GM23338 (cell line): ENCODE results near the gene GKN1. TPM values are rescaled to one million over a fixed set of nuclear protein-coding genes. Genes with fewer than 3 reads are reported as not detected.

Experiments
- ATAC-seq: fragments of 200-7000 bp; cut with Tn5 transposase; 3 replicates; pipeline ENCODE4 v1.9.1; 2020
- DNase-seq: peaks from one replicate; pipeline ENCODE4 v3.0.0-alpha.2; 2015; ENCODE audit warnings: low spot score
- H2AFZ ChIP-seq: fragments of 200-600 bp; sonication (generic); 2 replicates; pipeline ENCODE4 v1.8.0; 2016; ENCODE audit warnings: antibody characterized with exemption, mild to moderate bottlenecking, moderate library complexity
- H3F3A ChIP-seq: fragments of 200-600 bp; sonication (generic); replicated peaks from 2 replicates; pipeline ENCODE4 v1.8.0; 2017; ENCODE audit warnings: antibody characterized with exemption, mixed run types, low read depth
- H3K27ac ChIP-seq: fragments of 200-600 bp; sonication (generic); 2 replicates; pipeline ENCODE4 v1.6.1; 2016; ENCODE audit warnings: low read depth
- H3K27me3 ChIP-seq: fragments of 200-600 bp; sonication (generic); 2 replicates; pipeline ENCODE4 v1.8.0; 2016; ENCODE audit warnings: mild to moderate bottlenecking, mixed run types, moderate library complexity; ENCODE audit not compliant: insufficient read depth
- H3K36me3 ChIP-seq: fragments of 200-600 bp; sonication (generic); 2 replicates; pipeline ENCODE4 v1.8.0; 2016; ENCODE audit warnings: mild to moderate bottlenecking; ENCODE audit not compliant: insufficient read depth
- H3K4me1 ChIP-seq: fragments of 200-600 bp; sonication (generic); 2 replicates; pipeline ENCODE4 v1.8.0; 2016; ENCODE audit warnings: mild to moderate bottlenecking, moderate library complexity; ENCODE audit not compliant: insufficient read depth
- H3K4me2 ChIP-seq: fragments of 200-600 bp; sonication (generic); 2 replicates; pipeline ENCODE4 v1.7.1; 2017; ENCODE audit warnings: mixed run types
- H3K4me3 ChIP-seq: fragments of 200-600 bp; sonication (generic); 2 replicates; pipeline ENCODE4 v1.6.1; 2016; ENCODE audit warnings: mixed run types
- H3K79me2 ChIP-seq: fragments of 200-600 bp; sonication (generic); replicated peaks from 2 replicates; pipeline ENCODE4 v1.8.0; 2017; ENCODE audit warnings: mild to moderate bottlenecking; ENCODE audit not compliant: insufficient read depth
- H3K9me2 ChIP-seq: fragments of 200-600 bp; sonication (generic); 2 replicates; pipeline ENCODE4 v1.8.0; 2017; ENCODE audit not compliant: insufficient read depth
- H4K20me1 ChIP-seq: fragments of 200-600 bp; sonication (generic); replicated peaks from 2 replicates; pipeline ENCODE4 v1.8.0; 2017; ENCODE audit warnings: mild to moderate bottlenecking; ENCODE audit not compliant: insufficient read depth
- H3K27ac Mint-ChIP-seq: 2 replicates; pipeline ENCODE4 v1.8.0; 2020; ENCODE audit warnings: inconsistent platforms, mild to moderate bottlenecking, moderate library complexity, mixed read lengths
- H3K27me3 Mint-ChIP-seq: 3 replicates; pipeline ENCODE4 v1.8.0; 2022; ENCODE audit warnings: low read depth, mild to moderate bottlenecking, moderate library complexity, mixed read lengths, inconsistent platforms; ENCODE audit not compliant: insufficient read depth, poor library complexity
- H3K36me3 Mint-ChIP-seq: 3 replicates; pipeline ENCODE4 v1.8.0; 2021; ENCODE audit warnings: low read depth, mild to moderate bottlenecking, inconsistent platforms, moderate library complexity, mixed read lengths
- H3K4me1 Mint-ChIP-seq: 3 replicates; pipeline ENCODE4 v1.8.0; 2020; ENCODE audit warnings: mild to moderate bottlenecking, inconsistent platforms, mixed read lengths
- H3K4me3 Mint-ChIP-seq: 3 replicates; pipeline ENCODE4 v1.8.0; 2021; ENCODE audit warnings: moderate library complexity, mild to moderate bottlenecking, inconsistent platforms, mixed read lengths
- H3K9me3 Mint-ChIP-seq: 3 replicates; pipeline ENCODE4 v1.8.0; 2020; ENCODE audit warnings: moderate library complexity, mild to moderate bottlenecking, inconsistent platforms, mixed read lengths
- CREB1 ChIP-seq: fragments of 250-450 bp; sonication (Bioruptor Pico); IDR thresholded peaks from 2 replicates; pipeline ENCODE4 v1.5.0; 2020; ENCODE audit warnings: low read depth, mild to moderate bottlenecking, moderate library complexity
- EZH2 ChIP-seq: fragments of 200-600 bp; sonication (generic); IDR thresholded peaks from one replicate; pipeline ENCODE4 v1.8.0; 2017; ENCODE audit warnings: antibody characterized with exemption, mild to moderate bottlenecking, low read depth; ENCODE audit not compliant: unreplicated experiment
- EZH2phosphoT487 ChIP-seq: fragments of 200-600 bp; sonication (generic); IDR thresholded peaks from one replicate; pipeline ENCODE4 v1.8.1; 2018; ENCODE audit warnings: antibody characterized with exemption; ENCODE audit not compliant: unreplicated experiment
- POLR2AphosphoS5 ChIP-seq: IDR thresholded peaks from 2 replicates; pipeline ENCODE4 v1.6.1; 2016; ENCODE audit warnings: antibody characterized with exemption, low read depth
- STAT1 ChIP-seq: IDR thresholded peaks from one replicate; pipeline ENCODE4 v1.6.1; 2016; ENCODE audit warnings: antibody characterized with exemption; ENCODE audit not compliant: unreplicated experiment
- ZNF331 ChIP-seq: fragments of 250-450 bp; sonication (Bioruptor Pico); IDR thresholded peaks from 2 replicates; pipeline ENCODE4 v1.5.0; 2020; ENCODE audit warnings: low read depth, mild to moderate bottlenecking, moderate library complexity
- polyA plus RNA-seq: library from polyadenylated mRNA; unstranded; fragments of >200 nt; fragmentation: Nextera tagmentation; extraction: Ambion mirVana; gene quantifications from 2 replicates; pipeline ENCODE4 v1.2.1, GENCODE V29; 2016
- total RNA-seq: library from RNA; depleted of rRNA; stranded (reverse); fragments of >200 nt; shearing (Covaris generic); gene quantifications from 2 replicates; pipeline ENCODE4 v1.2.3, GENCODE V29; 2014
- TF ChIP-seq, protein P1 (sequence below): fragments of 250-450 bp; sonication (Bioruptor Pico); IDR thresholded peaks from 2 replicates; pipeline ENCODE4 v1.5.0; 2020; ENCODE audit warnings: mild to moderate bottlenecking, moderate library complexity
- TF ChIP-seq, protein P2 (sequence below), 2 experiments: fragments of 200-600 bp in 1 of 2; sonication (generic) in 1 of 2; conservative IDR thresholded peaks; 2 replicates each; pipeline versions ENCODE4 v1.5.1 to v1.6.1; 2016 to 2017; ENCODE audit warnings: antibody characterized with exemption in 2 of 2, low read depth in 2 of 2, mild to moderate bottlenecking in 2 of 2, moderate library complexity in 1 of 2
- TF ChIP-seq, protein P3 (sequence below): IDR thresholded peaks from one replicate; pipeline ENCODE4 v1.6.1; 2018; ENCODE audit warnings: antibody characterized with exemption; ENCODE audit not compliant: unreplicated experiment
- TF ChIP-seq, protein P4 (sequence below): IDR thresholded peaks from 2 replicates; pipeline ENCODE4 v1.6.1; 2016; ENCODE audit warnings: antibody characterized with exemption

The GKN1 gene
- total and polyA plus RNA-seq, 2 experiments from 2014 or later, result not detected

DNA sequence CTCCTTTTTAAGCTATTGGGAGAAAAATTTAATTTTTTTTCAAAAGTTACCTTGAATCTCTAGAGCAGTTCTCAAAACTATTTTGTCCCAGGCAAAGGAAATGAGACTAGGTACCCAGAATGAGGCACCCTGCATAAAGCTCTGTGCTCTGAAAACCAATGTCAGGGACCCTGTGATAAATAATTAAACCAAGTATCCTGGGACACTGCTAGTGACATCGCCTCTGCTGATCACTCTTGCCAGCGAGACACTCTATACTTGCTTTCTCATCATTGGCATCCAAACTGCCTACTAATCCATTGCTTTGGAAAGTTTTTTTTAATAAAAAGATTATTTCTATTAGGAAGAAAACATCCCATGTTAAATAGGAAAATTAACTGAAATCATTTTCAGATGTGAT lies 1.4 kb downstream of the GKN1 start (continued):
- TF ChIP-seq, protein P1, sequence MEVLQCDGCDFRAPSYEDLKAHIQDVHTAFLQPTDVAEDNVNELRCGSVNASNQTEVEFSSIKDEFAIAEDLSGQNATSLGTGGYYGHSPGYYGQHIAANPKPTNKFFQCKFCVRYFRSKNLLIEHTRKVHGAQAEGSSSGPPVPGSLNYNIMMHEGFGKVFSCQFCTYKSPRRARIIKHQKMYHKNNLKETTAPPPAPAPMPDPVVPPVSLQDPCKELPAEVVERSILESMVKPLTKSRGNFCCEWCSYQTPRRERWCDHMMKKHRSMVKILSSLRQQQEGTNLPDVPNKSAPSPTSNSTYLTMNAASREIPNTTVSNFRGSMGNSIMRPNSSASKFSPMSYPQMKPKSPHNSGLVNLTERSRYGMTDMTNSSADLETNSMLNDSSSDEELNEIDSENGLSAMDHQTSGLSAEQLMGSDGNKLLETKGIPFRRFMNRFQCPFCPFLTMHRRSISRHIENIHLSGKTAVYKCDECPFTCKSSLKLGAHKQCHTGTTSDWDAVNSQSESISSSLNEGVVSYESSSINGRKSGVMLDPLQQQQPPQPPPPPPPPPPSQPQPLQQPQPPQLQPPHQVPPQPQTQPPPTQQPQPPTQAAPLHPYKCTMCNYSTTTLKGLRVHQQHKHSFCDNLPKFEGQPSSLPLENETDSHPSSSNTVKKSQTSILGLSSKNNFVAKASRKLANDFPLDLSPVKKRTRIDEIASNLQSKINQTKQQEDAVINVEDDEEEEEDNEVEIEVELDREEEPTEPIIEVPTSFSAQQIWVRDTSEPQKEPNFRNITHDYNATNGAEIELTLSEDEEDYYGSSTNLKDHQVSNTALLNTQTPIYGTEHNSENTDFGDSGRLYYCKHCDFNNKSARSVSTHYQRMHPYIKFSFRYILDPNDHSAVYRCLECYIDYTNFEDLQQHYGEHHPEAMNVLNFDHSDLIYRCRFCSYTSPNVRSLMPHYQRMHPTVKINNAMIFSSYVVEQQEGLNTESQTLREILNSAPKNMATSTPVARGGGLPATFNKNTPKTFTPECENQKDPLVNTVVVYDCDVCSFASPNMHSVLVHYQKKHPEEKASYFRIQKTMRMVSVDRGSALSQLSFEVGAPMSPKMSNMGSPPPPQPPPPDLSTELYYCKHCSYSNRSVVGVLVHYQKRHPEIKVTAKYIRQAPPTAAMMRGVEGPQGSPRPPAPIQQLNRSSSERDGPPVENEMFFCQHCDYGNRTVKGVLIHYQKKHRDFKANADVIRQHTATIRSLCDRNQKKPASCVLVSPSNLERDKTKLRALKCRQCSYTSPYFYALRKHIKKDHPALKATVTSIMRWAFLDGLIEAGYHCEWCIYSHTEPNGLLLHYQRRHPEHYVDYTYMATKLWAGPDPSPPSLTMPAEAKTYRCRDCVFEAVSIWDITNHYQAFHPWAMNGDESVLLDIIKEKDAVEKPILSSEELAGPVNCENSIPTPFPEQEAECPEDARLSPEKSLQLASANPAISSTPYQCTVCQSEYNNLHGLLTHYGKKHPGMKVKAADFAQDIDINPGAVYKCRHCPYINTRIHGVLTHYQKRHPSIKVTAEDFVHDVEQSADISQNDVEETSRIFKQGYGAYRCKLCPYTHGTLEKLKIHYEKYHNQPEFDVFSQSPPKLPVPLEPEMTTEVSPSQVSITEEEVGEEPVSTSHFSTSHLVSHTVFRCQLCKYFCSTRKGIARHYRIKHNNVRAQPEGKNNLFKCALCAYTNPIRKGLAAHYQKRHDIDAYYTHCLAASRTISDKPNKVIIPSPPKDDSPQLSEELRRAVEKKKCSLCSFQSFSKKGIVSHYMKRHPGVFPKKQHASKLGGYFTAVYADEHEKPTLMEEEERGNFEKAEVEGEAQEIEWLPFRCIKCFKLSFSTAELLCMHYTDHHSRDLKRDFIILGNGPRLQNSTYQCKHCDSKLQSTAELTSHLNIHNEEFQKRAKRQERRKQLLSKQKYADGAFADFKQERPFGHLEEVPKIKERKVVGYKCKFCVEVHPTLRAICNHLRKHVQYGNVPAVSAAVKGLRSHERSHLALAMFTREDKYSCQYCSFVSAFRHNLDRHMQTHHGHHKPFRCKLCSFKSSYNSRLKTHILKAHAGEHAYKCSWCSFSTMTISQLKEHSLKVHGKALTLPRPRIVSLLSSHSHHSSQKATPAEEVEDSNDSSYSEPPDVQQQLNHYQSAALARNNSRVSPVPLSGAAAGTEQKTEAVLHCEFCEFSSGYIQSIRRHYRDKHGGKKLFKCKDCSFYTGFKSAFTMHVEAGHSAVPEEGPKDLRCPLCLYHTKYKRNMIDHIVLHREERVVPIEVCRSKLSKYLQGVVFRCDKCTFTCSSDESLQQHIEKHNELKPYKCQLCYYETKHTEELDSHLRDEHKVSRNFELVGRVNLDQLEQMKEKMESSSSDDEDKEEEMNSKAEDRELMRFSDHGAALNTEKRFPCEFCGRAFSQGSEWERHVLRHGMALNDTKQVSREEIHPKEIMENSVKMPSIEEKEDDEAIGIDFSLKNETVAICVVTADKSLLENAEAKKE (CRISPR knock-in tag), result no peak
- TF ChIP-seq EZH2 (no peak), CREB1 (CRISPR knock-in tag) (no peak), EZH2phosphoT487 (no peak), STAT1 (no peak)
- TF ChIP-seq, protein P2, sequence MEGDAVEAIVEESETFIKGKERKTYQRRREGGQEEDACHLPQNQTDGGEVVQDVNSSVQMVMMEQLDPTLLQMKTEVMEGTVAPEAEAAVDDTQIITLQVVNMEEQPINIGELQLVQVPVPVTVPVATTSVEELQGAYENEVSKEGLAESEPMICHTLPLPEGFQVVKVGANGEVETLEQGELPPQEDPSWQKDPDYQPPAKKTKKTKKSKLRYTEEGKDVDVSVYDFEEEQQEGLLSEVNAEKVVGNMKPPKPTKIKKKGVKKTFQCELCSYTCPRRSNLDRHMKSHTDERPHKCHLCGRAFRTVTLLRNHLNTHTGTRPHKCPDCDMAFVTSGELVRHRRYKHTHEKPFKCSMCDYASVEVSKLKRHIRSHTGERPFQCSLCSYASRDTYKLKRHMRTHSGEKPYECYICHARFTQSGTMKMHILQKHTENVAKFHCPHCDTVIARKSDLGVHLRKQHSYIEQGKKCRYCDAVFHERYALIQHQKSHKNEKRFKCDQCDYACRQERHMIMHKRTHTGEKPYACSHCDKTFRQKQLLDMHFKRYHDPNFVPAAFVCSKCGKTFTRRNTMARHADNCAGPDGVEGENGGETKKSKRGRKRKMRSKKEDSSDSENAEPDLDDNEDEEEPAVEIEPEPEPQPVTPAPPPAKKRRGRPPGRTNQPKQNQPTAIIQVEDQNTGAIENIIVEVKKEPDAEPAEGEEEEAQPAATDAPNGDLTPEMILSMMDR (conservative IDR thresholded peaks at IDR 0.05; ENCODE audit: low read depth in 2 of 2), result no peak

DNA sequence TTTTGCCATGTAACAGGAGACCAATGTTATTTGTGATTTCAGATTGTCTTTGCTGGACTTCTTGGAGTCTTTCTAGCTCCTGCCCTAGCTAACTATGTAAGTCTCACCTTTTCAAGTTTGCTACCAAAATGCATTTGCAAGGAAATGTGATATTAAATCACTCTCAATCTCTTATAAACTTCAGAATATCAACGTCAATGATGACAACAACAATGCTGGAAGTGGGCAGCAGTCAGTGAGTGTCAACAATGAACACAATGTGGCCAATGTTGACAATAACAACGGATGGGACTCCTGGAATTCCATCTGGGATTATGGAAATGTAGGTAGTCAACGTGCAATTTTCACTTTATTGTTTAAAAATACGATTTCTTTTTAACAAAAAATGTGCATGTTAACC lies 3.0 kb downstream of the GKN1 start:
- Histone ChIP-seq H3K9me2 (no peaks in the 10 kb centered on the region), H3K4me1 (no peaks in the 10 kb centered on the region), H4K20me1 (no peaks in the 10 kb centered on the region), H3K4me3 (no peak overlapping the region), H3K27ac (no peak overlapping the region), H3K36me3 (no peaks in the 10 kb centered on the region), H3F3A (no peaks in the 10 kb centered on the region), H3K4me2 (no peak overlapping the region), H3K79me2 (no peaks in the 10 kb centered on the region), H3K27me3 (no peaks in the 10 kb centered on the region), H2AFZ (no peak overlapping the region)
- Mint-ChIP-seq H3K4me1 (no peaks in the 10 kb centered on the region), H3K27me3 (no peaks in the 10 kb centered on the region), H3K36me3 (no peaks in the 10 kb centered on the region), H3K9me3 (no peaks in the 10 kb centered on the region), H3K27ac (no peak overlapping the region), H3K4me3 (no peak overlapping the region)
- DNase-seq (no peak), ATAC-seq (no peak)
- TF ChIP-seq, protein P3, sequence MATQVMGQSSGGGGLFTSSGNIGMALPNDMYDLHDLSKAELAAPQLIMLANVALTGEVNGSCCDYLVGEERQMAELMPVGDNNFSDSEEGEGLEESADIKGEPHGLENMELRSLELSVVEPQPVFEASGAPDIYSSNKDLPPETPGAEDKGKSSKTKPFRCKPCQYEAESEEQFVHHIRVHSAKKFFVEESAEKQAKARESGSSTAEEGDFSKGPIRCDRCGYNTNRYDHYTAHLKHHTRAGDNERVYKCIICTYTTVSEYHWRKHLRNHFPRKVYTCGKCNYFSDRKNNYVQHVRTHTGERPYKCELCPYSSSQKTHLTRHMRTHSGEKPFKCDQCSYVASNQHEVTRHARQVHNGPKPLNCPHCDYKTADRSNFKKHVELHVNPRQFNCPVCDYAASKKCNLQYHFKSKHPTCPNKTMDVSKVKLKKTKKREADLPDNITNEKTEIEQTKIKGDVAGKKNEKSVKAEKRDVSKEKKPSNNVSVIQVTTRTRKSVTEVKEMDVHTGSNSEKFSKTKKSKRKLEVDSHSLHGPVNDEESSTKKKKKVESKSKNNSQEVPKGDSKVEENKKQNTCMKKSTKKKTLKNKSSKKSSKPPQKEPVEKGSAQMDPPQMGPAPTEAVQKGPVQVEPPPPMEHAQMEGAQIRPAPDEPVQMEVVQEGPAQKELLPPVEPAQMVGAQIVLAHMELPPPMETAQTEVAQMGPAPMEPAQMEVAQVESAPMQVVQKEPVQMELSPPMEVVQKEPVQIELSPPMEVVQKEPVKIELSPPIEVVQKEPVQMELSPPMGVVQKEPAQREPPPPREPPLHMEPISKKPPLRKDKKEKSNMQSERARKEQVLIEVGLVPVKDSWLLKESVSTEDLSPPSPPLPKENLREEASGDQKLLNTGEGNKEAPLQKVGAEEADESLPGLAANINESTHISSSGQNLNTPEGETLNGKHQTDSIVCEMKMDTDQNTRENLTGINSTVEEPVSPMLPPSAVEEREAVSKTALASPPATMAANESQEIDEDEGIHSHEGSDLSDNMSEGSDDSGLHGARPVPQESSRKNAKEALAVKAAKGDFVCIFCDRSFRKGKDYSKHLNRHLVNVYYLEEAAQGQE, result no peak
- TF ChIP-seq ZNF331 (CRISPR knock-in tag), result no peak
- TF ChIP-seq, protein P2 (conservative IDR thresholded peaks at IDR 0.05; ENCODE audit: low read depth in 2 of 2), result no peak
- no peak for TF ChIP-seq STAT1
- no peak for TF ChIP-seq EZH2phosphoT487
- TF ChIP-seq, protein P4, sequence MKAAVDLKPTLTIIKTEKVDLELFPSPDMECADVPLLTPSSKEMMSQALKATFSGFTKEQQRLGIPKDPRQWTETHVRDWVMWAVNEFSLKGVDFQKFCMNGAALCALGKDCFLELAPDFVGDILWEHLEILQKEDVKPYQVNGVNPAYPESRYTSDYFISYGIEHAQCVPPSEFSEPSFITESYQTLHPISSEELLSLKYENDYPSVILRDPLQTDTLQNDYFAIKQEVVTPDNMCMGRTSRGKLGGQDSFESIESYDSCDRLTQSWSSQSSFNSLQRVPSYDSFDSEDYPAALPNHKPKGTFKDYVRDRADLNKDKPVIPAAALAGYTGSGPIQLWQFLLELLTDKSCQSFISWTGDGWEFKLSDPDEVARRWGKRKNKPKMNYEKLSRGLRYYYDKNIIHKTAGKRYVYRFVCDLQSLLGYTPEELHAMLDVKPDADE, result no peak
- TF ChIP-seq CREB1 (CRISPR knock-in tag), result no peak
- TF ChIP-seq POLR2AphosphoS5, result no peak
